Medulla oblongata (tissue), 1 donor: Measurements from ENCODE around the gene SYS1.

ENCODE experiments used
- DNase-seq: peaks from one replicate; pipeline ENCODE4 v3.0.0-alpha.2; 2015; ENCODE audit errors: extremely low spot score

The SYS1 gene

GRCh38 chr20:45387274-45387673, 24.3 kb downstream of the SYS1 start:
- DNase-seq = no peak

GRCh38 chr20:45390931-45391330, 28.0 kb downstream of the SYS1 start:
- DNase-seq = no peak

- no peak for DNase-seq
Measured at GRCh38 chr20:45391559-45391958, 28.6 kb downstream of the SYS1 start.

GRCh38 chr20:45392733-45393132, 29.8 kb downstream of the SYS1 start:
- DNase-seq = peak; percentile 55

- no peak for DNase-seq
Measured at GRCh38 chr20:45394221-45395113, 31.5 kb downstream of the SYS1 start.

GRCh38 chr20:45395114-45395415, 32.1 kb downstream of the SYS1 start:
- no peak for DNase-seq

- DNase-seq = no peak
Measured at GRCh38 chr20:45399018-45399417, 36.1 kb downstream of the SYS1 start.

- DNase-seq = no peak
Measured at GRCh38 chr20:45400346-45401031, 37.5 kb downstream of the SYS1 start.

GRCh38 chr20:45402946-45403345, 40.0 kb downstream of the SYS1 start:
- DNase-seq = no peak

- DNase-seq = no peak
Measured at GRCh38 chr20:45404438-45404837, 41.5 kb downstream of the SYS1 start.

- DNase-seq = no peak
Measured at GRCh38 chr20:45405571-45406259, 42.8 kb downstream of the SYS1 start.

GRCh38 chr20:45406260-45407066, 43.5 kb downstream of the SYS1 start:
- peak; percentile 62 for DNase-seq

- DNase-seq = peak; percentile 39
Measured at GRCh38 chr20:45407067-45407745, 44.2 kb downstream of the SYS1 start.

- peak; percentile 96 for DNase-seq
Measured at GRCh38 chr20:45407783-45408645, 45.1 kb downstream of the SYS1 start, which contains the start of gene DBNDD2. TSS of gene DBNDD2 (plus strand) at chr20:45408289. CDS start at chr20:45408468, 179 bp downstream.

- DNase-seq = peak; percentile 76
Measured at GRCh38 chr20:45408646-45409213, 45.8 kb downstream of the SYS1 start.

GRCh38 chr20:45409521-45410272, 46.7 kb downstream of the SYS1 start:
- DNase-seq = no peak

- DNase-seq = no peak
Measured at GRCh38 chr20:45410887-45411286, 47.9 kb downstream of the SYS1 start.

GRCh38 chr20:45412653-45413052, 49.7 kb downstream of the SYS1 start:
- no peak for DNase-seq

- no peak for DNase-seq
Measured at GRCh38 chr20:45413479-45413878, 50.5 kb downstream of the SYS1 start.
